ENCODE measurements around the gene APLP1.

GRCh38 chr19:35894342-35894741 lies 26.0 kb downstream of the APLP1 start:
- TF ChIP-seq EP300 (IDR thresholded peaks at IDR 0.05) (no peak), POLR2AphosphoS5 (IDR thresholded peaks at IDR 0.05) (no peak), POLR2A (IDR thresholded peaks at IDR 0.05) (no peak)
- TF ChIP-seq, protein P1, sequence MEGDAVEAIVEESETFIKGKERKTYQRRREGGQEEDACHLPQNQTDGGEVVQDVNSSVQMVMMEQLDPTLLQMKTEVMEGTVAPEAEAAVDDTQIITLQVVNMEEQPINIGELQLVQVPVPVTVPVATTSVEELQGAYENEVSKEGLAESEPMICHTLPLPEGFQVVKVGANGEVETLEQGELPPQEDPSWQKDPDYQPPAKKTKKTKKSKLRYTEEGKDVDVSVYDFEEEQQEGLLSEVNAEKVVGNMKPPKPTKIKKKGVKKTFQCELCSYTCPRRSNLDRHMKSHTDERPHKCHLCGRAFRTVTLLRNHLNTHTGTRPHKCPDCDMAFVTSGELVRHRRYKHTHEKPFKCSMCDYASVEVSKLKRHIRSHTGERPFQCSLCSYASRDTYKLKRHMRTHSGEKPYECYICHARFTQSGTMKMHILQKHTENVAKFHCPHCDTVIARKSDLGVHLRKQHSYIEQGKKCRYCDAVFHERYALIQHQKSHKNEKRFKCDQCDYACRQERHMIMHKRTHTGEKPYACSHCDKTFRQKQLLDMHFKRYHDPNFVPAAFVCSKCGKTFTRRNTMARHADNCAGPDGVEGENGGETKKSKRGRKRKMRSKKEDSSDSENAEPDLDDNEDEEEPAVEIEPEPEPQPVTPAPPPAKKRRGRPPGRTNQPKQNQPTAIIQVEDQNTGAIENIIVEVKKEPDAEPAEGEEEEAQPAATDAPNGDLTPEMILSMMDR (IDR thresholded peaks at IDR 0.05) = no peak

Data from sigmoid colon (tissue), 4 donors.